ENCODE measurements around the gene C1orf116. TPM values are rescaled to one million over a fixed set of nuclear protein-coding genes. Genes with fewer than 3 reads are reported as not detected.

Gene C1orf116
- total RNA-seq, 6 donors from 2014 or later: 92.5 to 222 (median 193) TPM

GRCh38 chr1:207069061-207069460 is 36.5 kb upstream of the C1orf116 start:
- no peak overlapping the region for H3K4me3 ChIP-seq
- WGBS, 2 donors: 48 to 70% methylated on average over 3 of the region's 3 CpGs
- no peak for TF ChIP-seq CTCF (IDR thresholded peaks at IDR 0.05)
- peak in 1 of 2 donors; percentile 43 for TF ChIP-seq POLR2AphosphoS5 (IDR thresholded peaks at IDR 0.05)
- no peak for TF ChIP-seq EP300 (IDR thresholded peaks at IDR 0.05)
- H3K27me3 ChIP-seq: no peaks in the 10 kb centered on the region
- no peaks in the 10 kb centered on the region for H3K9me3 ChIP-seq
- DNase-seq (peak in 1 of 2 donors; percentile 64), ATAC-seq (ENCODE audit: low FRiP score in 2 of 2) (peak in 1 of 2 donors; percentile 42)
- peak overlapping the region in 2 of 4 donors; percentile 39 to 68 for H3K27ac ChIP-seq
- peaks cover 0 to 5% (median 4%) of the 10 kb centered on the region in 4 donors for H3K4me1 ChIP-seq
- H3K36me3 ChIP-seq: peaks cover 0 to 67% (median 30%) of the 10 kb centered on the region in 4 donors

- WGBS, 2 donors: 82 to 85% methylated on average over 5 of the region's 5 CpGs
- Histone ChIP-seq H3K4me3 (no peak overlapping the region), H3K4me1 (peaks cover 0 to 5% (median 5%) of the 10 kb centered on the region in 4 donors), H3K27ac (no peak overlapping the region), H3K27me3 (no peaks in the 10 kb centered on the region), H3K36me3 (peaks cover 0 to 80% (median 34%) of the 10 kb centered on the region in 4 donors), H3K9me3 (no peaks in the 10 kb centered on the region)
- DNase-seq: no peak
- ATAC-seq (ENCODE audit: low FRiP score in 2 of 2): no peak
- TF ChIP-seq POLR2AphosphoS5 (IDR thresholded peaks at IDR 0.05) (no peak), CTCF (IDR thresholded peaks at IDR 0.05) (no peak), EP300 (IDR thresholded peaks at IDR 0.05) (no peak), POLR2A (IDR thresholded peaks at IDR 0.05) (no peak)
Measured at GRCh38 chr1:207067665-207068064, 35.1 kb upstream of the C1orf116 start.

- WGBS, 2 donors: 52% methylated on average over 3 of the region's 3 CpGs
- ATAC-seq (ENCODE audit: low FRiP score in 2 of 2) (no peak), DNase-seq (no peak)
- Histone ChIP-seq H3K27me3 (no peaks in the 10 kb centered on the region), H3K4me3 (peak overlapping the region in 1 of 4 donors; percentile 1), H3K36me3 (peaks cover 2 to 78% (median 37%) of the 10 kb centered on the region in 4 donors), H3K27ac (no peak overlapping the region), H3K9me3 (no peaks in the 10 kb centered on the region), H3K4me1 (peaks cover 0 to 5% (median 5%) of the 10 kb centered on the region in 4 donors)
- no peak for TF ChIP-seq CTCF (IDR thresholded peaks at IDR 0.05)
- no peak for TF ChIP-seq POLR2AphosphoS5 (IDR thresholded peaks at IDR 0.05)
- no peak for TF ChIP-seq EP300 (IDR thresholded peaks at IDR 0.05)
- no peak for TF ChIP-seq POLR2A (IDR thresholded peaks at IDR 0.05)
Measured at GRCh38 chr1:207067185-207067584, 34.6 kb upstream of the C1orf116 start.

- Histone ChIP-seq H3K27ac (peak overlapping the region; percentile 1 to 65 (median 48)), H3K9me3 (no peaks in the 10 kb centered on the region), H3K4me3 (no peak overlapping the region), H3K4me1 (peaks cover 0 to 11% (median 5%) of the 10 kb centered on the region in 4 donors), H3K27me3 (no peaks in the 10 kb centered on the region), H3K36me3 (peaks cover 9 to 81% (median 21%) of the 10 kb centered on the region in 4 donors)
- no peak for TF ChIP-seq EP300 (IDR thresholded peaks at IDR 0.05)
- TF ChIP-seq POLR2AphosphoS5 (IDR thresholded peaks at IDR 0.05): no peak
- peak in 1 of 4 donors; percentile 10 for TF ChIP-seq POLR2A (IDR thresholded peaks at IDR 0.05)
- DNase-seq (peak in 1 of 2 donors; percentile 77), ATAC-seq (ENCODE audit: low FRiP score in 2 of 2) (peak; percentile 57 to 80)
- 72 to 77% methylated on average over 7 to 8 of the region's 8 CpGs for WGBS, 2 donors
Measured at GRCh38 chr1:207064561-207064960, 32.0 kb upstream of the C1orf116 start.

- peaks cover 0 to 25% (median 11%) of the 10 kb centered on the region in 4 donors for H3K4me1 ChIP-seq
- H3K36me3 ChIP-seq: peaks cover 9 to 69% (median 19%) of the 10 kb centered on the region in 4 donors
Measured at GRCh38 chr1:207063014-207063413, 30.5 kb upstream of the C1orf116 start.

More at GRCh38 chr1:207063014-207063413, 30.5 kb upstream of the C1orf116 start:
- peak overlapping the region in 2 of 4 donors; percentile 1 to 65 for H3K27ac ChIP-seq
- no peaks in the 10 kb centered on the region for H3K9me3 ChIP-seq
- H3K4me3 ChIP-seq: no peak overlapping the region
- ATAC-seq (ENCODE audit: low FRiP score in 2 of 2): no peak
- 91 to 97% methylated on average over 5 of the region's 5 CpGs for WGBS, 2 donors
- no peaks in the 10 kb centered on the region for H3K27me3 ChIP-seq
- DNase-seq: no peak
- TF ChIP-seq EP300 (IDR thresholded peaks at IDR 0.05) (no peak), POLR2A (IDR thresholded peaks at IDR 0.05) (no peak), CTCF (IDR thresholded peaks at IDR 0.05) (no peak), POLR2AphosphoS5 (IDR thresholded peaks at IDR 0.05) (no peak)
